ENCODE measurements around the gene PYGO2. TPM values are rescaled to one million over a fixed set of nuclear protein-coding genes. Genes with fewer than 3 reads are reported as not detected.

Gene PYGO2
- total RNA-seq, 1 experiment from 2014 or later: 37.4 TPM

- TF ChIP-seq, protein P1, sequence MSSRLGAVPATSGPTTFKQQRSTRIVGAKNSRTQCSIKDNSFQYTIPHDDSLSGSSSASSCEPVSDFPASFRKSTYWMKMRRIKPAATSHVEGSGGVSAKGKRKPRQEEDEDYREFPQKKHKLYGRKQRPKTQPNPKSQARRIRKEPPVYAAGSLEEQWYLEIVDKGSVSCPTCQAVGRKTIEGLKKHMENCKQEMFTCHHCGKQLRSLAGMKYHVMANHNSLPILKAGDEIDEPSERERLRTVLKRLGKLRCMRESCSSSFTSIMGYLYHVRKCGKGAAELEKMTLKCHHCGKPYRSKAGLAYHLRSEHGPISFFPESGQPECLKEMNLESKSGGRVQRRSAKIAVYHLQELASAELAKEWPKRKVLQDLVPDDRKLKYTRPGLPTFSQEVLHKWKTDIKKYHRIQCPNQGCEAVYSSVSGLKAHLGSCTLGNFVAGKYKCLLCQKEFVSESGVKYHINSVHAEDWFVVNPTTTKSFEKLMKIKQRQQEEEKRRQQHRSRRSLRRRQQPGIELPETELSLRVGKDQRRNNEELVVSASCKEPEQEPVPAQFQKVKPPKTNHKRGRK (CRISPR knock-in tag; IDR thresholded peaks at IDR 0.05; ENCODE audit: borderline replicate concordance): no peak
- no peak for TF ChIP-seq KAT7 (CRISPR knock-in tag; IDR thresholded peaks at IDR 0.05; ENCODE audit: borderline replicate concordance)
- no peak for TF ChIP-seq CBFB (CRISPR knock-in tag; IDR thresholded peaks at IDR 0.05; ENCODE audit: low read depth)
- no peak for TF ChIP-seq RELA (CRISPR knock-in tag; IDR thresholded peaks at IDR 0.05; ENCODE audit: borderline replicate concordance)
- no peak for TF ChIP-seq ARID4B (CRISPR knock-in tag; IDR thresholded peaks at IDR 0.05; ENCODE audit: borderline replicate concordance)
- TF ChIP-seq, protein P2, sequence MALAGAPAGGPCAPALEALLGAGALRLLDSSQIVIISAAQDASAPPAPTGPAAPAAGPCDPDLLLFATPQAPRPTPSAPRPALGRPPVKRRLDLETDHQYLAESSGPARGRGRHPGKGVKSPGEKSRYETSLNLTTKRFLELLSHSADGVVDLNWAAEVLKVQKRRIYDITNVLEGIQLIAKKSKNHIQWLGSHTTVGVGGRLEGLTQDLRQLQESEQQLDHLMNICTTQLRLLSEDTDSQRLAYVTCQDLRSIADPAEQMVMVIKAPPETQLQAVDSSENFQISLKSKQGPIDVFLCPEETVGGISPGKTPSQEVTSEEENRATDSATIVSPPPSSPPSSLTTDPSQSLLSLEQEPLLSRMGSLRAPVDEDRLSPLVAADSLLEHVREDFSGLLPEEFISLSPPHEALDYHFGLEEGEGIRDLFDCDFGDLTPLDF (CRISPR knock-in tag; IDR thresholded peaks at IDR 0.05): no peak
- no peak for TF ChIP-seq ZBTB43 (CRISPR knock-in tag; IDR thresholded peaks at IDR 0.05)
Observed at GRCh38 chr1:154955718-154956543, 5.7 kb downstream of the PYGO2 start, which contains the start of gene PBXIP1 (continued).

- peaks cover 8% of the 10 kb centered on the region for H3K36me3 Mint-ChIP-seq
- peak overlapping the region; percentile 99 for H3K27ac Mint-ChIP-seq
- POLR2A ChIA-PET: interaction anchor here (1.3 to 4.6 kb wide), 7 partner anchors 11 to 85 kb away, joined by 3 to 66 read pairs (median 8); partner anchors contain the start of genes CKS1B, FLAD1, KCNN3 and PMVK
- H3K4me1 Mint-ChIP-seq: peaks cover 48% of the 10 kb centered on the region
- CTCF ChIA-PET: interaction anchor here (0.6 to 3.8 kb wide), 27 partner anchors 17 to 409 kb away, joined by 3 to 77 read pairs (median 5); partner anchors contain the start of genes ADAM15, FLAD1, KRTCAP2 and LENEP
- H3K9me3 Mint-ChIP-seq: no peaks in the 10 kb centered on the region
- DNase-seq (ENCODE audit: low spot score) (peak; percentile 49), ATAC-seq (peak; percentile 20)
- no peaks in the 10 kb centered on the region for H3K27me3 Mint-ChIP-seq (ENCODE audit: low read depth)
- H3K4me3 Mint-ChIP-seq: peak overlapping the region; percentile 97
- TF ChIP-seq, protein P3, sequence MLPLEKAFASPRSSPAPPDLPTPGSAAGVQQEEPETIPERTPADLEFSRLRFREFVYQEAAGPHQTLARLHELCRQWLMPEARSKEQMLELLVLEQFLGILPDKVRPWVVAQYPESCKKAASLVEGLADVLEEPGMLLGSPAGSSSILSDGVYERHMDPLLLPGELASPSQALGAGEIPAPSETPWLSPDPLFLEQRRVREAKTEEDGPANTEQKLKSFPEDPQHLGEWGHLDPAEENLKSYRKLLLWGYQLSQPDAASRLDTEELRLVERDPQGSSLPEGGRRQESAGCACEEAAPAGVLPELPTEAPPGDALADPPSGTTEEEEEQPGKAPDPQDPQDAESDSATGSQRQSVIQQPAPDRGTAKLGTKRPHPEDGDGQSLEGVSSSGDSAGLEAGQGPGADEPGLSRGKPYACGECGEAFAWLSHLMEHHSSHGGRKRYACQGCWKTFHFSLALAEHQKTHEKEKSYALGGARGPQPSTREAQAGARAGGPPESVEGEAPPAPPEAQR (CRISPR knock-in tag; IDR thresholded peaks at IDR 0.05): no peak
- TF ChIP-seq, protein P4, sequence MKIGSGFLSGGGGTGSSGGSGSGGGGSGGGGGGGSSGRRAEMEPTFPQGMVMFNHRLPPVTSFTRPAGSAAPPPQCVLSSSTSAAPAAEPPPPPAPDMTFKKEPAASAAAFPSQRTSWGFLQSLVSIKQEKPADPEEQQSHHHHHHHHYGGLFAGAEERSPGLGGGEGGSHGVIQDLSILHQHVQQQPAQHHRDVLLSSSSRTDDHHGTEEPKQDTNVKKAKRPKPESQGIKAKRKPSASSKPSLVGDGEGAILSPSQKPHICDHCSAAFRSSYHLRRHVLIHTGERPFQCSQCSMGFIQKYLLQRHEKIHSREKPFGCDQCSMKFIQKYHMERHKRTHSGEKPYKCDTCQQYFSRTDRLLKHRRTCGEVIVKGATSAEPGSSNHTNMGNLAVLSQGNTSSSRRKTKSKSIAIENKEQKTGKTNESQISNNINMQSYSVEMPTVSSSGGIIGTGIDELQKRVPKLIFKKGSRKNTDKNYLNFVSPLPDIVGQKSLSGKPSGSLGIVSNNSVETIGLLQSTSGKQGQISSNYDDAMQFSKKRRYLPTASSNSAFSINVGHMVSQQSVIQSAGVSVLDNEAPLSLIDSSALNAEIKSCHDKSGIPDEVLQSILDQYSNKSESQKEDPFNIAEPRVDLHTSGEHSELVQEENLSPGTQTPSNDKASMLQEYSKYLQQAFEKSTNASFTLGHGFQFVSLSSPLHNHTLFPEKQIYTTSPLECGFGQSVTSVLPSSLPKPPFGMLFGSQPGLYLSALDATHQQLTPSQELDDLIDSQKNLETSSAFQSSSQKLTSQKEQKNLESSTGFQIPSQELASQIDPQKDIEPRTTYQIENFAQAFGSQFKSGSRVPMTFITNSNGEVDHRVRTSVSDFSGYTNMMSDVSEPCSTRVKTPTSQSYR (CRISPR knock-in tag; IDR thresholded peaks at IDR 0.05): no peak
- TF ChIP-seq CREB1 (CRISPR knock-in tag; IDR thresholded peaks at IDR 0.05) (no peak), SP1 (CRISPR knock-in tag; conservative IDR thresholded peaks at IDR 0.05) (no peak), ZNF671 (CRISPR knock-in tag; IDR thresholded peaks at IDR 0.05) (no peak), ZBTB43 (CRISPR knock-in tag; IDR thresholded peaks at IDR 0.05) (no peak), ZBTB21 (CRISPR knock-in tag; IDR thresholded peaks at IDR 0.05; ENCODE audit: borderline replicate concordance) (no peak), ZNF121 (CRISPR knock-in tag; IDR thresholded peaks at IDR 0.05) (no peak)
- TF ChIP-seq, protein P5, sequence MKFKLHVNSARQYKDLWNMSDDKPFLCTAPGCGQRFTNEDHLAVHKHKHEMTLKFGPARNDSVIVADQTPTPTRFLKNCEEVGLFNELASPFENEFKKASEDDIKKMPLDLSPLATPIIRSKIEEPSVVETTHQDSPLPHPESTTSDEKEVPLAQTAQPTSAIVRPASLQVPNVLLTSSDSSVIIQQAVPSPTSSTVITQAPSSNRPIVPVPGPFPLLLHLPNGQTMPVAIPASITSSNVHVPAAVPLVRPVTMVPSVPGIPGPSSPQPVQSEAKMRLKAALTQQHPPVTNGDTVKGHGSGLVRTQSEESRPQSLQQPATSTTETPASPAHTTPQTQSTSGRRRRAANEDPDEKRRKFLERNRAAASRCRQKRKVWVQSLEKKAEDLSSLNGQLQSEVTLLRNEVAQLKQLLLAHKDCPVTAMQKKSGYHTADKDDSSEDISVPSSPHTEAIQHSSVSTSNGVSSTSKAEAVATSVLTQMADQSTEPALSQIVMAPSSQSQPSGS (CRISPR knock-in tag; IDR thresholded peaks at IDR 0.05; ENCODE audit: borderline replicate concordance, low read depth): no peak
Observed at GRCh38 chr1:154955039-154955717, 6.4 kb downstream of the PYGO2 start.

All from WTC11 (cell line).